OCI-LY1 (cell line): Measurements from ENCODE around the gene NRAS.

Experiments
- H2AFZ ChIP-seq: fragments of 200-600 bp; sonication (generic), shearing (Covaris generic); 2 replicates; pipeline ENCODE4 v1.6.0; 2014; ENCODE audit warnings: antibody characterized with exemption, mild to moderate bottlenecking, low read length
- H3F3A ChIP-seq: fragments of 200-600 bp; sonication (generic), shearing (Covaris generic); 2 replicates; pipeline ENCODE4 v1.6.0; 2014; ENCODE audit warnings: mild to moderate bottlenecking, antibody characterized with exemption, low read length, moderate library complexity; ENCODE audit not compliant: insufficient read depth
- H3K27ac ChIP-seq: fragments of 200-600 bp; sonication (generic); 2 replicates; pipeline ENCODE4 v1.5.1; 2014; ENCODE audit warnings: low read length, mixed run types, mild to moderate bottlenecking, low read depth; ENCODE audit not compliant: poor library complexity, severe bottlenecking
- H3K27me3 ChIP-seq: fragments of 200-600 bp; sonication (generic); 2 replicates; pipeline ENCODE4 v1.6.0; 2014; ENCODE audit warnings: antibody characterized with exemption, mild to moderate bottlenecking, low read length, moderate library complexity; ENCODE audit not compliant: insufficient read depth
- H3K36me3 ChIP-seq: fragments of 200-600 bp; sonication (generic); 2 replicates; pipeline ENCODE4 v1.6.1; 2014; ENCODE audit warnings: mild to moderate bottlenecking, antibody characterized with exemption, low read length, moderate library complexity, mixed read lengths; ENCODE audit not compliant: insufficient read depth
- H3K4me1 ChIP-seq: fragments of 200-600 bp; sonication (generic); 2 replicates; pipeline ENCODE4 v1.5.1; 2014; ENCODE audit warnings: mild to moderate bottlenecking, low read length, moderate library complexity; ENCODE audit not compliant: insufficient read depth, severe bottlenecking
- H3K4me2 ChIP-seq: fragments of 200-600 bp; sonication (generic), shearing (Covaris generic); 2 replicates; pipeline ENCODE4 v1.6.1; 2014; ENCODE audit warnings: low read length
- H3K4me3 ChIP-seq: fragments of 200-600 bp; sonication (generic); 2 replicates; pipeline ENCODE4 v1.5.1; 2014; ENCODE audit warnings: low read length, low read depth, mild to moderate bottlenecking, mixed read lengths; ENCODE audit not compliant: poor library complexity, severe bottlenecking
- H3K79me2 ChIP-seq: fragments of 200-600 bp; shearing (Covaris generic); 2 replicates; pipeline ENCODE4 v1.6.1; 2016; ENCODE audit warnings: mixed run types, low read length, mixed read lengths; ENCODE audit not compliant: insufficient read depth
- H3K9ac ChIP-seq: fragments of 200-600 bp; sonication (generic), shearing (Covaris generic); 2 replicates; pipeline ENCODE4 v1.6.1; 2014; ENCODE audit warnings: mild to moderate bottlenecking, low read length, mixed read lengths
- H3K9me2 ChIP-seq: fragments of 200-600 bp; sonication (generic), shearing (Covaris generic); 2 replicates; pipeline ENCODE4 v1.6.1; 2014; ENCODE audit warnings: low read depth, mild to moderate bottlenecking, low read length, mixed read lengths
- H3K9me3 ChIP-seq: fragments of 200-600 bp; shearing (Covaris generic); 2 replicates; pipeline ENCODE4 v1.6.1; 2014; ENCODE audit warnings: low read length, mixed read lengths
- H4K20me1 ChIP-seq: fragments of 200-600 bp; sonication (generic), shearing (Covaris generic); 2 replicates; pipeline ENCODE4 v1.6.0; 2016; ENCODE audit warnings: mild to moderate bottlenecking, low read length; ENCODE audit not compliant: insufficient read depth
- EZH2 ChIP-seq: fragments of 200-600 bp; sonication (generic), shearing (Covaris generic); IDR thresholded peaks from 2 replicates; pipeline ENCODE4 v1.8.0; 2017; ENCODE audit warnings: borderline replicate concordance, mixed run types, mild to moderate bottlenecking, antibody characterized with exemption, low read length, moderate library complexity, mixed read lengths
- TF ChIP-seq, protein P1 (sequence below): fragments of 200-600 bp; sonication (generic), shearing (Covaris generic); IDR thresholded peaks from 2 replicates; pipeline ENCODE4 v1.5.1; 2017; ENCODE audit warnings: mild to moderate bottlenecking, antibody characterized with exemption, low read length, moderate library complexity, mixed read lengths

Gene NRAS

GRCh38 chr1:114701931-114702330, 14.6 kb downstream of the NRAS start:
- Histone ChIP-seq H3K9ac (no peak overlapping the region), H2AFZ (no peak overlapping the region), H3K9me2 (no peaks in the 10 kb centered on the region), H3K27ac (no peak overlapping the region), H3K4me1 (no peaks in the 10 kb centered on the region), H3K4me3 (no peak overlapping the region), H3K9me3 (no peaks in the 10 kb centered on the region), H3K36me3 (peaks cover 15% of the 10 kb centered on the region), H3K79me2 (no peaks in the 10 kb centered on the region), H3K4me2 (no peak overlapping the region), H3F3A (no peaks in the 10 kb centered on the region), H4K20me1 (no peaks in the 10 kb centered on the region), H3K27me3 (no peaks in the 10 kb centered on the region)
- no peak for TF ChIP-seq EZH2
- TF ChIP-seq, protein P1, sequence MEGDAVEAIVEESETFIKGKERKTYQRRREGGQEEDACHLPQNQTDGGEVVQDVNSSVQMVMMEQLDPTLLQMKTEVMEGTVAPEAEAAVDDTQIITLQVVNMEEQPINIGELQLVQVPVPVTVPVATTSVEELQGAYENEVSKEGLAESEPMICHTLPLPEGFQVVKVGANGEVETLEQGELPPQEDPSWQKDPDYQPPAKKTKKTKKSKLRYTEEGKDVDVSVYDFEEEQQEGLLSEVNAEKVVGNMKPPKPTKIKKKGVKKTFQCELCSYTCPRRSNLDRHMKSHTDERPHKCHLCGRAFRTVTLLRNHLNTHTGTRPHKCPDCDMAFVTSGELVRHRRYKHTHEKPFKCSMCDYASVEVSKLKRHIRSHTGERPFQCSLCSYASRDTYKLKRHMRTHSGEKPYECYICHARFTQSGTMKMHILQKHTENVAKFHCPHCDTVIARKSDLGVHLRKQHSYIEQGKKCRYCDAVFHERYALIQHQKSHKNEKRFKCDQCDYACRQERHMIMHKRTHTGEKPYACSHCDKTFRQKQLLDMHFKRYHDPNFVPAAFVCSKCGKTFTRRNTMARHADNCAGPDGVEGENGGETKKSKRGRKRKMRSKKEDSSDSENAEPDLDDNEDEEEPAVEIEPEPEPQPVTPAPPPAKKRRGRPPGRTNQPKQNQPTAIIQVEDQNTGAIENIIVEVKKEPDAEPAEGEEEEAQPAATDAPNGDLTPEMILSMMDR, result no peak

DNA sequence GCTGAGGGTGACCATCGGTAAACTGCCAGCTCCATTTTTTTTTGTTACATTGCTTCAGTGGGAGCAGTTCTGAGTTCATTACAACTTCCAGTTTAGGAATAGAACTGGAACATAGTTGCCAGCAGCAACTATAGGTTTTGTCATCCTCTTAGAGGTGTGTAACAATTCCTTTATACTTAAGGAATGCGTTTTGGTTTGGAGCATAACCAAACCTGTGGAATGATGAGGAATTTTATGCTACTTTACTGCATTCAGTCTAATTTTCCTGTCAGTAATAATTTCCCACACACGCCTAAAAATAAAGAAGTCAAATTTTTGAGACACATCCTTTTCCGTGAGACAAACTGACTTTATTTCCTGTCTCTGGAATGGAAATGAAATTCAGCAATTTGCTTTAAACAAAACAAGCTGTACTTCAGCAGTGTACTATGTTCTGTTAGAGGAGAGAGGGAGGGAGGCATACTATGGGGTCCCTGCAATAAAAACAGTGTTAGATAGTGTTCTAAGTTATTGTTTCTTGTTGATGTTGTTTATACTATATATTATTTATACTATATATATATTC, 16.5 kb downstream of the NRAS start:
- Histone ChIP-seq H3K4me1 (no peaks in the 10 kb centered on the region), H3K9me3 (no peaks in the 10 kb centered on the region), H3K4me3 (no peak overlapping the region), H3F3A (no peaks in the 10 kb centered on the region), H3K27ac (no peak overlapping the region), H3K27me3 (no peaks in the 10 kb centered on the region), H3K9me2 (no peaks in the 10 kb centered on the region), H2AFZ (no peak overlapping the region), H3K4me2 (no peak overlapping the region), H3K36me3 (no peaks in the 10 kb centered on the region), H3K79me2 (no peaks in the 10 kb centered on the region), H4K20me1 (no peaks in the 10 kb centered on the region), H3K9ac (no peak overlapping the region)
- TF ChIP-seq, protein P1, result no peak
- TF ChIP-seq EZH2, result no peak

DNA sequence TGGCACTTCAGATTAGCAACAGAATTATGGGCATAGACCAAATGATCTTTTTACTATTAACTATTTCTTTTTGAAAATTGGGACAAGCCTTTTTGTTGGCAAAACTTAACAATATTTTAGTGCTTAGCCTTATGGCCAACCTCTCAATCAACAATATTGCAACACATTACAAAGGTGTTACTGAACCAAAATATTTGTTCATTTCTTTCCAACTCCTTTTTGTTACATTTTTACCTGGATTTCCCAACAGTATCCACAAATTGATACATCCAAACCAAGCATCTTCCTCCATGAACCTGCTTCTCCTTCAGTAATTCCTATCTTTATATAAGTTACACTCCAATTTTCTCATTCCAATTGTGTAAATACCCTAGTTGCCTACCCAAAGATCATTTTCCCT, 19.8 kb downstream of the NRAS start:
- H3K27ac ChIP-seq, result no peak overlapping the region
- no peaks in the 10 kb centered on the region for H4K20me1 ChIP-seq
- H3K36me3 ChIP-seq, result no peaks in the 10 kb centered on the region
- H3K9me2 ChIP-seq, result no peaks in the 10 kb centered on the region
- no peak overlapping the region for H2AFZ ChIP-seq
- H3K79me2 ChIP-seq, result no peaks in the 10 kb centered on the region
- no peaks in the 10 kb centered on the region for H3K27me3 ChIP-seq
- no peak overlapping the region for H3K4me2 ChIP-seq
- H3K4me3 ChIP-seq, result no peak overlapping the region
- H3K4me1 ChIP-seq, result no peaks in the 10 kb centered on the region
- no peaks in the 10 kb centered on the region for H3K9me3 ChIP-seq
- no peak overlapping the region for H3K9ac ChIP-seq
- H3F3A ChIP-seq, result no peaks in the 10 kb centered on the region
- TF ChIP-seq, protein P1, result no peak
- no peak for TF ChIP-seq EZH2
